ENCODE data around the gene NUDCD3.

Gene NUDCD3

DNA sequence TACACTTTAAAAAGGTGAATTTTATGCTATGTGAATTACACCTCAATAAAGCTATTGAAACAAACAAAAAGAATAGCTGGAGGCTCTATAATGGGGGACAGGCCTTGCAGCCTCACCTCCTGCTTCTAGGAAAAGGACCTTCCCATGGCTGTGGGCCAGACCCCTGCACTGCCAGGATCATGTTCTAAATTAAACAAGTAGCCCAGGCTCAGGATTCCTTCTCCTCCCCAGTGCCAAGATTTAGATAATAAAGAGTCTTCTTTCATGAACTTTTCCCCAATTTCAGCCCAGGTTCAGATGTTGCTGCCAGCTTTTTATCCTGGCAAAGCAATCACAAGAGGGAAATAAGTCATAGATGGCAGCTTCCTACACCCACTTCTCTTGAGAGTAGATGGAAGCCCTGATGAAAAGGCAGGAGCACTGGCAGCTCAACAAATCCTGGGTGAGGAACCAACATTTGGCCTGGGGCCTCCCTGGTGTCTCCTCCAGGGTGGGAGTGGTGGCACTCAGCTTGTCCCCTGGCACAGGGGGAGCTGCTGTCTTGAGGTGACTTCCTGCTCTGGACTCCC, 142.8 kb downstream of the NUDCD3 start:
- DNase-seq: no peak

GRCh38 chr7:44346063-44346462, 144.4 kb downstream of the NUDCD3 start:
- no peak for DNase-seq

GRCh38 chr7:44341401-44341800, 149.1 kb downstream of the NUDCD3 start:
- no peak for DNase-seq

- no peak for DNase-seq
These were observed 151.9 kb downstream of the NUDCD3 start for GRCh38 chr7:44338600-44338999.

GRCh38 chr7:44336491-44336890, 154.0 kb downstream of the NUDCD3 start:
- DNase-seq: no peak

GRCh38 chr7:44335184-44335583, 155.3 kb downstream of the NUDCD3 start:
- DNase-seq: no peak

DNA sequence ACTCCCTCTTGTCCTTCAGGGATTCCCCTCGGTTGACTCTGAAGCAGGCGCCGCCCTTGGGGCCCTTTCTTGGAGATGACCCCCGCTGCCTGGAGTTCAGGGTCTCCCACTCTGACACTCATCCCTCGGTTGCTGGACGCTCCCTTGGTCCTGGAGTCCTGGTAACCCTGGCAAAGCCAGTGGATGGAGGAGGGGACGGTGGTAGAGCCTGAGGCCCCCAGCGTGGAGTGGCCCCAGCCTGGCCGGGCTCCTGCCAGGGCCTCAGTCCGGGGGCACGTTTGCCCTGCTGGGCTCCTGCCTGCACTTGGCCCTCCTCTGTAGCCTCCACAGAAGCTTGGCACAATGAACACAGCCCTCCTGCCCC, 155.7 kb downstream of the NUDCD3 start:
- no peak for DNase-seq

- DNase-seq: no peak
These were observed 156.3 kb downstream of the NUDCD3 start for GRCh38 chr7:44333911-44334733.

DNA sequence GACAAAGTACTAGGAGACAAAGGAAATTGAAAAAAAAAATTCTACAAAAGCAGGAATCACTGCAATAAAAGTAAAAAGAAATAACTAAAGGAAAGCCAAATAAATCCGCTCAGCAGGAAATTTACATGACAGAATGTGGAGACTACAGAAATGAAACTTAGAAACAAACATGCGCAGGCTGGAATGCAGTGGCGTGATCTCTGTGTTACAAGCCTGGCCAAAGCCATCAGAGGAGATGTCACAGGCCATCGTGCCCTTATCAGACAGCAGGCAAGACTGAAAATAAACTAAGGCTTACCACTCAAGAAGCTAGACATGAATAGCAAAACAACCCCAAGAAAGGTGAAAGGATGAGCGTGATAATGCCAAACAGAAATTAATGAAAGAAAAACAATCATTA, 158.8 kb downstream of the NUDCD3 start:
- no peak for DNase-seq

DNA sequence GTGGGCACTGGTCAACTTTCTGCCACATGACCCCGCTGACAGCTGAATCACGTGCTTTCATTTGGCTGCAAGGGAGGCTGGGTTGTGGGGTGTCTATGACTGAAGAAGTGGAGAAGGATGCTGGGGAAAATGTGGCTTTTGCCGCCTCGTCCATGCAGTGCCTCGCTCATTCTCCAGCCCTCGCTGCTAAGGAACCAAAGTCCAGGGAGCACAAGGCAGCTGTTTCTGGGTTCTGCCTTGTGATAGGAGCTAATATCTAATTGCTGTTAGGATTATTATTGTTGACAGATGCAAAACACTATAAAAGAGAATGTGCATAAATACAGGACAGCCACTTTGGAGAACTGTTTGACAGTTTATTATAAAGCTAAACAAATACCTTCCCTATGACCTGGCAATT, 160.1 kb downstream of the NUDCD3 start:
- no peak for DNase-seq

DNA sequence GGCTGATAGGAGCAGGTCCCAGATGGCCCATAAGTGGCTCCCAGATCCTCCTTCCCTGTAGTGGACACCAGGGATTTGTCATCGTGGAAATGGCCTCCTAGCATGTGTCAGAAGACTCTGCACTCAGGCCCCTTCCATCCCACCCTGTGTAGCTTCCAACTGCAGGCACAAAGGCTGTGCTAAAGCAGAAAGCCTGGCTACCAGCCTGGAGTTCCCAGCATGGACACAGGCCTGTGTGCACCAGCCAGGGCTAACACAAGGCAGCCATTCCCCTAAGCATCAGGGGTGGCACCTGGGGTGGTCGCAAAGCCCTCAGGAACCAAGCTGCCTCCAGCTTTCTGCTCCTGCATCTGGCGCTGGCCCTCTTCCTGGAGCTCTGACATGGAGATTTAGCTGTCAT, 160.6 kb downstream of the NUDCD3 start:
- no peak for DNase-seq

Measured in SW 1271 (cell line).